GM12892 (cell line): Measurements from ENCODE around the gene LIN52.

Source experiments
- POLR2A ChIP-seq: IDR thresholded peaks from 2 replicates; pipeline ENCODE4 v1.6.1; 2011; ENCODE audit warnings: low read depth, low read length, control low read depth
- POLR2AphosphoS5 ChIP-seq: IDR thresholded peaks from 2 replicates; pipeline ENCODE4 v1.6.1; 2011; ENCODE audit warnings: low read depth, low read length, control low read depth
- TAF1 ChIP-seq: IDR thresholded peaks from 2 replicates; pipeline ENCODE4 v1.6.1; 2011; ENCODE audit warnings: low read depth, mild to moderate bottlenecking, control low read depth, low read length, borderline replicate concordance

DNA sequence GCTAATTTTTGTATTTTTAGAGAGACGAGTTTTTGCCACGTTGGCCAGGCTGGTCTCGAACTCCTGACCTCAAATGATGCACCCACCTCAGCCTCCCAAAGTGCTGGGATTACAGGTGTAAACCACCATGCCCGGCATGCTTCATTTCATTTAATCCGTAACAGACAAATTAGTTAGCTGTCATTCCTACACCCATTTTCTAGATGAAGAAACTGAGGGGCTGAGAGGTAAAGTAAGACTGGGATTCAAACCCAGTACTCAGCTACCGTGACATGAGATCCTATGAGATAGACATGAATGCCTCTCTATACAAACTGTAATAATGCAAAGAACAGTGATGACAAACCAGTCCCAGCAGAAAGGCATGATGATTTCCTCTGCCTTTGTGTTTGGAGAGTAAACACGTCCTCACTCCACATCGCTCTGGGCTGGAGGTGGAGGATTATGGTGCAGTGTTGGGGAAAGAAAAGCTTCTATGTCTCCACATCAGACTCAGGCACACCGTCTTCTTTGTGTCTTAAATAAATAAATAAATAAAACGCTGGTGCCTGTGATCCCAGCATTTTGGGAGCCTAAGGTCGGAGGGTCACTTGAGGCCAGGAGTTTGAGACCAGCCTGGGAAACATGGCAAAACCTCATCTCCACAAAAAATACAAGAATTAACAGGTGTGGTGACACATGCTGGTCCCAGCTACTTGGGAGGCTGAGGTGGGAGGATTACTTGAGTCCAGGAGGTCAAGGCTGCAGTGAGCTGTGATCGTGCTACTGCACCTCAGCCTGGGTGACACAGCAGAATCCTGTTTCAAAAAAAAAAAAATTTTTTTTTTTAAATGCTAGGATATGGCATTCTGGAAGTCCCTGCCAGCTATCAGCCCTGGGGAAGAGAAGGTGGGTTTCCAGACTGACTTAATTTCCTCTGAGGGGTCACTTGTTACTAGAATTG lies 164.9 kb downstream of the LIN52 start:
- TF ChIP-seq TAF1 (no peak), POLR2A (no peak), POLR2AphosphoS5 (no peak)
